Small intestine (tissue), 7 donors: ENCODE data around the gene MAB21L3. TPM values are rescaled to one million over a fixed set of nuclear protein-coding genes. Genes with fewer than 3 reads are reported as not detected.

Experiments
- DNase-seq, 2 donors: peaks; one replicate each; pipeline versions ENCODE4 v3.0.0 to v3.0.0-alpha.2; 2013
- FAIRE-seq: peaks from 2 replicates; lab custom pipeline; 2012; peaks lifted over from hg19 to GRCh38; lab: Jason Lieb, UNC
- H3K27ac ChIP-seq, 3 donors: one replicate each; pipeline ENCODE4 v1.5.1; 2013; ENCODE audit warnings: low read length in 2 of 3, mild to moderate bottlenecking in 2 of 3, control low read depth in 1 of 3, inconsistent platforms in 1 of 3, low read depth in 1 of 3, moderate library complexity in 1 of 3
- H3K27me3 ChIP-seq, 3 donors: one replicate each; pipeline ENCODE4 v1.6.1; 2013; ENCODE audit warnings: low read length in 3 of 3, inconsistent platforms in 1 of 3; ENCODE audit not compliant: control insufficient read depth in 3 of 3, insufficient read depth in 3 of 3
- H3K36me3 ChIP-seq, 3 donors: one replicate each; pipeline ENCODE4 v1.6.1; 2013; ENCODE audit warnings: low read length in 3 of 3, inconsistent platforms in 1 of 3, low read depth in 1 of 3, mild to moderate bottlenecking in 1 of 3, moderate library complexity in 1 of 3; ENCODE audit not compliant: control insufficient read depth in 3 of 3, insufficient read depth in 2 of 3
- H3K4me1 ChIP-seq, 3 donors: one replicate each; pipeline ENCODE4 v1.6.1; 2013; ENCODE audit warnings: low read length in 2 of 3, inconsistent platforms in 1 of 3, low read depth in 1 of 3, mild to moderate bottlenecking in 1 of 3, moderate library complexity in 1 of 3; ENCODE audit not compliant: control insufficient read depth in 3 of 3, insufficient read depth in 2 of 3
- H3K4me3 ChIP-seq, 3 donors: one replicate each; pipeline ENCODE4 v1.5.1; 2013; ENCODE audit warnings: low read length in 3 of 3, control low read depth in 1 of 3, inconsistent platforms in 1 of 3, low read depth in 1 of 3, mild to moderate bottlenecking in 1 of 3, moderate library complexity in 1 of 3
- H3K9me3 ChIP-seq, 2 donors: one replicate each; pipeline ENCODE4 v1.6.1; 2013; ENCODE audit warnings: low read depth in 1 of 2, low read length in 1 of 2; ENCODE audit not compliant: control insufficient read depth in 2 of 2, insufficient read depth in 1 of 2
- WGBS, 3 donors: extraction: QIAGEN DNeasy Blood & Tissue Kit; methylation state at CpG; one replicate each; pipeline ENCODE4 v1.1.7; 2013; 5-methylcytosine and 5-hydroxymethylcytosine counted together
- polyA plus RNA-seq, 4 donors: library from polyadenylated mRNA; stranded (reverse) in 3 of 4; unstranded in 1 of 4; fragments of 200-250 nt in 3 of 4; fragments of 120-200 nt in 1 of 4; gene quantifications; one replicate each; pipeline versions ENCODE4 v1.2.1 to v1.2.3, GENCODE V29; 2013
- donor health status: healthy with polysubstance abuse.
- donor health status: control.
- donor health status: control.
- donor health status: Bipolar disorder and iron deficiency.
- donor health status: healthy.

Gene MAB21L3
- polyA plus RNA-seq, 4 donors, result 0.16 to 1.4 (median 0.22) TPM; not detected in 1

DNA sequence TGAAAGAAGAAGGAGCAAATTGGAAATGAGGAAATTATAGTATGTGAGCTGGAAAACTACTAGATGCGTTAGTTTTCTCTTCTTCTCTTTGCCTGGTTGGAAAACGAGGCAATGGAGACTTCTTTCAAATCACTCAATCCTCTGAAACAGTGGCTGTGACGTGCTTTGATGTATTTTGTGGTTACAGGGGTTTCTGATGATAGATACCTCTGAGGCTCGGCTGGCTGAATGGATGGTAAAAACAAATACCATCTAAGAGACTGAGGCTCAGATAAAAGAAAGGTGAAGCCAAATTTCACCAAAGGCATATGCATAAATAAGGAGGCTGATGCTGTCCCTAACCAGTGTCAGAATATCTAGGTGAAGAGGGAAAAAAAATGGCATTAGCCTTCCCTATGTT is 15.1 kb downstream of the MAB21L3 start:
- H3K36me3 ChIP-seq, result peaks cover 0 to 2% (median 0%) of the 10 kb centered on the region in 3 donors
- peaks cover 0 to 6% (median 0%) of the 10 kb centered on the region in 3 donors for H3K4me1 ChIP-seq
- DNase-seq, result no peak
- no peak overlapping the region for H3K27ac ChIP-seq
- peaks cover 0 to 3% (median 0%) of the 10 kb centered on the region in 3 donors for H3K27me3 ChIP-seq
- no peaks in the 10 kb centered on the region for H3K9me3 ChIP-seq
- no peak overlapping the region for H3K4me3 ChIP-seq
- FAIRE-seq, result no peak
- 47 to 72% (median 67%) methylated on average over 4 of the region's 4 CpGs for WGBS, 3 donors

DNA sequence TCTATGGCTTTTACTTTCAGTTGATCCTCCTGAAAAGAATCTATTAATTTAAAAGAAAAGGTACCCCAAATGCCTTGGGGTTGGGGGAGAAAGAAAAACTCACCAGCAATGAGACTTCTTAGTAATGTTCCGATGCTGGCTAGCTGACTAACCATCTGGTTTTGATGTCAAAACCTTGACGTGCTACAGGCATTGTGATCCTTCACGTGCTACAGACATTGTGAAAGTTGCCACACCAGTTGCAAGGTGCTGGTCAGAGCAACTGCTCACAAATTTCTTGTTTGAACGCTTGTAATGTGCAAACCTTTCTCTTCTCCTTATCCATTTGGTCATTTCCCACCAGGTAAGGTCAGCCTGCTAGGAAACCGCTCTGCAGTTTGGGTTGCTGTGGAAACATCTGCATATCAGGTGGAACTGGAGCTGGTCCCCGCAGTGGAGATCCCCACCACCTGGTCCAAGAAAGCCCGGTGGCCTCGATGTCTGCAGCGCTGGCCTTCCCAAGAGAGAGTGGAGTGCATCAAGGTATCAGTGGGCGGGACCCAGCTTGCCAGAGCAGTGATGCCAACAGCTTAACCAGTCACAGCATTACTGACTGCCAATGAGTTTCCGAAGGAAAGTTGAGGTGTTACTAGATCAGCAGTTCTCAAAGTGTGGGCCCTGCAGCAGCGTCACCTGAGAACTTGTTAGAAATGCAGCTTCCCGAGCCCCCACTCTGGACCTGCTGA is 16.1 kb downstream of the MAB21L3 start:
- 83 to 90% (median 84%) methylated on average over 13 of the region's 13 CpGs for WGBS, 3 donors
- peaks cover 0 to 2% (median 0%) of the 10 kb centered on the region in 3 donors for H3K36me3 ChIP-seq

DNA sequence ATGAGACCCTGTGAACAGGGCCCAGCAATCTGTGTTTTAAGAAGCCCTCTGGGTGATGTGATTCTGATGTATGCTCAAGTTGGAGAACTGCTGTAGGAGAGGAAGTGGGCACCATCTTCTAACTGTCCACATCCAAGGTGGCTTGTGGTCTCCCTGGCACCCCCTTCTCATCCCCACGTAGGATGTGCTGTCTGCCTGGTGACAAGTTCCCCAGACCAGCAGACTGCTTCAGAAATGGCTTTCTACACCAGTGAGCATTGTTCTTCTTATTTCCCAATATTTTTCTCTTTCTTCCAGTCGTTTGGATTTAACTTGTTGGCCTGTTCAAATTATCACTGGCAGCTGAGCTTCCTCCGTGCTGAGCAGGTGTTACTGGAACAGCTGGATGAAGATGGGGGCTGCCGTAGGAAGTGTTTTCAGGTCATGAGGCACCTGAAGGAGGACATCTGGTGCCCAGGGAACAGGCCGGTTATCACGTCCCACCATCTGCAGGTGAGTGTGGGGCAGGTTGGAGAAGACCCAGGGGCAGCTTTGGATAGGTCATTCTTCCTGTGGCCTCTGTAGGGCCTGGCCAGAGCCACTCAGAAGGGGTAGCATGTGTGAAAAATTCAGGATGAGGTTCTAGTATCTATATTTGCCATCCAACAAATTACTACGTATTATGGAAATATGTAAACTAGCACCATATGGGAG is 16.8 kb downstream of the MAB21L3 start:
- no peak overlapping the region for H3K4me3 ChIP-seq
- H3K36me3 ChIP-seq, result peaks cover 0 to 2% (median 0%) of the 10 kb centered on the region in 3 donors
- H3K27ac ChIP-seq, result no peak overlapping the region
- no peaks in the 10 kb centered on the region for H3K9me3 ChIP-seq
- 75 to 79% (median 75%) methylated on average over 7 of the region's 7 CpGs for WGBS, 3 donors
- H3K27me3 ChIP-seq, result peaks cover 0 to 3% (median 0%) of the 10 kb centered on the region in 3 donors
- FAIRE-seq, result no peak
- DNase-seq, result no peak
- H3K4me1 ChIP-seq, result peaks cover 0 to 6% (median 0%) of the 10 kb centered on the region in 3 donors

More for the DNA sequence above, 16.1 kb downstream of the MAB21L3 start:
- peaks cover 0 to 3% (median 0%) of the 10 kb centered on the region in 3 donors for H3K27me3 ChIP-seq
- FAIRE-seq, result no peak
- H3K9me3 ChIP-seq, result no peaks in the 10 kb centered on the region
- no peak overlapping the region for H3K4me3 ChIP-seq
- DNase-seq, result no peak
- H3K4me1 ChIP-seq, result peaks cover 0 to 6% (median 0%) of the 10 kb centered on the region in 3 donors
- H3K27ac ChIP-seq, result no peak overlapping the region

DNA sequence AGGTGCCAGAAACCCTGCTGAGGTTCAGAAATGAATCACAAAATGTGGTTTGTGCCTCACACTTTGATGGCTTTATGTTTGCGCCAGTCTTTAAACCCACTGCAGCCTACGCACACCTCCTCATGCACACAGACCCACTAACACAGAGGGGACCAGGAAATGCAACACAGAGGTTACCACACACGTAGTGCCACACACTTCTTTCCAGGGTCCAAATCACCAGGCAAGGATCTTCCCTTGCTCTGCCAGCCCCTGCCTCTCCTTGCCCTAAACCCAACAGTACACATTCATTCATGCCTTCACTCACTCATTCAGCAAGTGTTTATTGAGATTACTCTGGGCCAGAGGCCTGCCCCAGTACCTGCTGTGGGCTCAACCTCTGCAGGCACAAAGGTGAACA is 17.5 kb downstream of the MAB21L3 start:
- FAIRE-seq (no peak), DNase-seq (no peak)
- Histone ChIP-seq H3K4me3 (no peak overlapping the region), H3K9me3 (no peaks in the 10 kb centered on the region), H3K36me3 (peaks cover 0 to 2% (median 0%) of the 10 kb centered on the region in 3 donors), H3K27me3 (peaks cover 0 to 3% (median 0%) of the 10 kb centered on the region in 3 donors), H3K27ac (no peak overlapping the region), H3K4me1 (no peaks in the 10 kb centered on the region)
- WGBS, 3 donors, result 71 to 94% (median 75%) methylated on average over 3 of the region's 3 CpGs

DNA sequence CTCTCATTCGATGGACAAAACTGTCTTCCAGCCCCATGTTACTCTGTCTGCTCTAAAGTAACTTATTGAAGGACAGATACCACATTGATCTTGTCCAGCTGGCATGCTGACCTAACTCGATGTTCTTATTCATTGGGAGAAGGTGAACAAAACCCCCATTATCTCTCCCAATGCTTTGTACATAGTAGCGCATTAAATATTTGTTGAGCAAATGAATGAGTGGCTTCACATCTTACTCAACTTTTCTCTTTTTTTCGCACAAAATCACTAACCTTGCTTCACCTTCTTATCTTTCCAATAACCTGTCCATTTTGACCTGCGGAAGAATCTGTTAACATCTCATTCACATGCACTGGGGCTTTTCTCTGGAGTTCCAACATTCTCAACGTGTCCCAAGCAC is 18.3 kb downstream of the MAB21L3 start:
- H3K27ac ChIP-seq, result no peak overlapping the region
- no peaks in the 10 kb centered on the region for H3K36me3 ChIP-seq
- DNase-seq, result no peak
- H3K4me3 ChIP-seq, result no peak overlapping the region
- H3K9me3 ChIP-seq, result no peaks in the 10 kb centered on the region
- no peak for FAIRE-seq
- peaks cover 0 to 3% (median 0%) of the 10 kb centered on the region in 3 donors for H3K4me1 ChIP-seq
- peaks cover 0 to 3% (median 0%) of the 10 kb centered on the region in 3 donors for H3K27me3 ChIP-seq
- WGBS, 3 donors, result 86 to 90% (median 87%) methylated on average over 6 of the region's 6 CpGs

DNA sequence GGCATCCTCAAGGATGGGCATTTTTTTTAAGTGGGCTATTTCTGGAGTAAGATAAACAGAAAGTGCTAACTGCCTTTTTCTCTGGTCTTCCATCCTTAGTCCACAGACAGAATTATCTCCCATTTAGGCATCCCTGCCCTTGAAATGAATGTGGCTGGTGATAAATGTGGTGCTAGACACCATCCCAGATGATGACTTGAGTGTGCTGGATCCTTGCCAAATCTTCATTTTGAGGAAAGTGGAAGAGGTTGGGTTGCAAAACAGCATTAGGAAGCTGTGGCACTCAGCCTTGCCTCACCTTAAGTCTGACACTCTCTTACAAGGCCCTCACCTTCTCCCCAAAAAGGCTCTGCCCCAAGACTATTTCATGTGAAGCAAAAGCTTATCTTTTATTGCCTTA is 19.2 kb downstream of the MAB21L3 start:
- Histone ChIP-seq H3K4me1 (peaks cover 0 to 3% (median 0%) of the 10 kb centered on the region in 3 donors), H3K36me3 (no peaks in the 10 kb centered on the region), H3K4me3 (no peak overlapping the region), H3K27me3 (peaks cover 0 to 3% (median 0%) of the 10 kb centered on the region in 3 donors), H3K9me3 (no peaks in the 10 kb centered on the region), H3K27ac (no peak overlapping the region)
- no peak for DNase-seq
- no peak for FAIRE-seq

DNA sequence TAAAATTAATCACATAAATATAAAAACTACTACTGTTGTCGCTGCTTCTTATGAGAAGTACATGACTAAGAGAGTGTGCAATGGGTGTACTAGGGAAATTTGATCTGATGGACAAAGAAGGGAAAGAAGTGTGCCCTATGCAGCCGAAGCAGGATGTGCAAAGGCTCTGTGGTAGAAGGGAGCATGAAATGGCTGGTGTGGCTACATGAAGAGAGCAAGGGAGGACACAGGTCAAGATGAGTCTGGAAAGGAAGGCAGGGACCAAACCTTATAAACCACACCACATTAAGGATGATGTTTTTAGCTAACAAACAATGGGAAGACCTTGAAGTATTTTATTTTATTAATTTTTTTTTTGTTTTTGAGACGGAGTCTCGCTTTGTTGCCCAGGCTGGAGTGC is 20.0 kb downstream of the MAB21L3 start:
- Histone ChIP-seq H3K9me3 (no peaks in the 10 kb centered on the region), H3K27me3 (peaks cover 0 to 3% (median 0%) of the 10 kb centered on the region in 3 donors), H3K36me3 (no peaks in the 10 kb centered on the region), H3K27ac (no peak overlapping the region), H3K4me3 (no peak overlapping the region), H3K4me1 (peaks cover 0 to 3% (median 0%) of the 10 kb centered on the region in 3 donors)
- WGBS, 3 donors, result 84 to 92% (median 87%) methylated on average over 4 of the region's 4 CpGs
- no peak for DNase-seq
- FAIRE-seq, result no peak

DNA sequence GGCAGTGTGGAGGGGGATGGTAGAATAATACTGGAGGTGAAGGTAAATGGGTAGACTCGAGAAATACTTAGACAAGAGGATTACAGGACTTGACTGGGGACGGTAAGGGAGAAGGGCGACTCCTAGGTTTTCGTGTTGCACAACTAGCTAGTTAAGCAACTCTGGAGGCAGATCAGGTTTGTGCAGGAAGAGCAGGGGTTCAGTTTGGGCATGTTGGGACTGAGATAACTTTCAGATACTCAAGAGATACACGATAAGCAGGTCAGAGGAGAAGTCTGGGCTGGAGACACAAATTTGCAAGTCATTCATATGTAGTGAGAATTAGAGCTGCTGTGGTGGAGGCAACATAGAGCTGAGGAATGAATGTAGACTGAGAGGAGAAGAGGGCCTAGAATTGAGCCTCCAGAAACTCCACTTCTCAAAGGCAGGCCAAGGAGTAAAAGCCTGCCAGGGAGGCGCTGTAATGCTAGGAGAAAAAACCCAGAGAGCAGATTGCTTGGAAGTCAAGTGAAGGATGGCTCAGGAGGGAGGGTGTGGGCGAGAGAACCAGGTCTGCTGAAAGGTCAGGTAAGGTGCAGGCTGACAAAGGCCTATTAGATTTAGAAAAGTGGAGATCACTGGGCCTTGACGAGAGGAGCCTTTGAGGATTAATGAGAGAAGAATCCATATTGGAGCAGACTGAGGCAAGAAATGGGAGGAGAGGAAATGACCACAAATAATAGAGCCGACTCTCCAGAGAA is 20.8 kb downstream of the MAB21L3 start:
- FAIRE-seq, result no peak
- Histone ChIP-seq H3K4me1 (peaks cover 0 to 3% (median 0%) of the 10 kb centered on the region in 3 donors), H3K4me3 (no peak overlapping the region), H3K27me3 (peaks cover 0 to 3% (median 0%) of the 10 kb centered on the region in 3 donors), H3K9me3 (no peaks in the 10 kb centered on the region), H3K27ac (no peak overlapping the region), H3K36me3 (no peaks in the 10 kb centered on the region)
- no peak for DNase-seq
- 80 to 83% (median 82%) methylated on average over 9 of the region's 9 CpGs for WGBS, 3 donors
